Heart right ventricle (tissue), 16 donors: Measurements from ENCODE around the gene SOX30. TPM values are rescaled to one million over a fixed set of nuclear protein-coding genes. Genes with fewer than 3 reads are reported as not detected.

Experiments used
- ATAC-seq, 8 donors: fragments of 200-7000 bp; cut with Tn5 transposase; one replicate each; pipeline ENCODE4 v1.9.1; 2020; ENCODE audit warnings: mild to moderate bottlenecking in 8 of 8, moderate library complexity in 8 of 8, moderate number of reproducible peaks in 1 of 8
- DNase-seq, 2 donors: peaks; one replicate each; pipeline ENCODE4 v3.0.0-alpha.2; 2020
- H3K27ac ChIP-seq, 10 donors: fragments of 200-600 bp; sonication (generic) in 2 of 10; one replicate each; pipeline versions ENCODE4 v1.5.0 to v1.8.0; 2020 to 2022; ENCODE audit warnings: mild to moderate bottlenecking in 3 of 10
- H3K27me3 ChIP-seq, 7 donors: fragments of 200-600 bp; one replicate each; pipeline ENCODE4 v1.8.0; 2021 to 2022; ENCODE audit warnings: mild to moderate bottlenecking in 2 of 7
- H3K36me3 ChIP-seq, 9 donors: fragments of 200-600 bp; sonication (generic) in 1 of 9; one replicate each; pipeline versions ENCODE4 v1.5.0 to v1.8.0; 2020 to 2022; ENCODE audit warnings: mild to moderate bottlenecking in 2 of 9
- H3K4me1 ChIP-seq, 9 donors: fragments of 200-600 bp; sonication (generic) in 1 of 9; one replicate each; pipeline versions ENCODE4 v1.5.0 to v1.8.0; 2020 to 2022; ENCODE audit warnings: mild to moderate bottlenecking in 4 of 9
- H3K4me3 ChIP-seq, 10 donors: fragments of 200-600 bp; sonication (generic) in 2 of 10; one replicate each; pipeline versions ENCODE4 v1.5.0 to v1.8.0; 2020 to 2022; ENCODE audit warnings: mild to moderate bottlenecking in 7 of 10, moderate library complexity in 2 of 10
- H3K9me3 ChIP-seq, 11 donors: fragments of 200-600 bp in 10 of 11; sonication (generic) in 2 of 11; one replicate each; pipeline versions ENCODE4 v1.5.0 to v1.8.0; 2013 to 2022; ENCODE audit warnings: mild to moderate bottlenecking in 2 of 11, control low read depth in 1 of 11, moderate library complexity in 1 of 11
- whole genome bisulfite sequencing, 2 donors: extraction: QIAGEN DNeasy Blood & Tissue Kit; methylation state at CpG; one replicate each; pipeline ENCODE4 v1.1.7; 2013; ENCODE audit warnings: inconsistent platforms in 1 of 2; 5-methylcytosine and 5-hydroxymethylcytosine counted together
- intact Hi-C, 10 donors: fragments of 100-400 bp; cut with DNase I; formaldehyde crosslinking; loops; one replicate each; pipeline versions ENCODE4 v1.11.1 to v1.14.2; 2022
- polyA plus RNA-seq, 2 donors: library from polyadenylated mRNA; stranded (reverse); fragments of 200-250 nt; gene quantifications; one replicate each; pipeline ENCODE4 v1.2.3, GENCODE V29; 2013
- total RNA-seq, 10 donors: library from RNA; stranded (reverse); fragmentation: NEBNext Ultra II Directional in 3 of 10; extraction: Animal tissue kit (Norgen Biotek cat#: 25700) in 3 of 10; gene quantifications; one replicate each; pipeline versions ENCODE4 v1.2.1 to v1.2.4, GENCODE V29; 2021 to 2023
- TF ChIP-seq, protein P1 (sequence below), 9 donors: fragments of 200-600 bp; sonication (generic) in 2 of 9; IDR thresholded peaks; one replicate each; pipeline versions ENCODE4 v1.5.0 to v1.8.0; 2021 to 2022; ENCODE audit warnings: antibody characterized with exemption in 9 of 9, mild to moderate bottlenecking in 5 of 9, moderate library complexity in 1 of 9
- donor health status: Arrhythmogenic right ventricular cardiomyopathy.
- donor health status: ischemic (EF 13 %, LVEDD 7.1; RV severe dilation, severe dysfunction).
- donor health status: healthy with polysubstance abuse.
- donor health status: DM: no; HTN: yes; CAD: no.
- donor health status: DM: no; HTN: no; CAD: no.
- donor health status: ischemic (EF 25% LVEDD 6.9; RV normal size, moderate dysfunction).
- donor health status: ischemic (EF 25% LVEDD 5.7; RV mildly dilated, moderate dysfunction).
- donor health status: healthy.
- donor health status: DM: yes; HTN: yes; CAD: no.
- donor health status: Ischemic cardiomyopathy.
- donor health status: ischemic (EF 35%, LVEDD 5.7; RV mildly dilated, moderate dysfunction).
- donor health status: nonischemic (EF 11% LVEDD 7.7; RV severe dilation, severe dysfunction).
- donor health status: DM: yes; HTN: yes; CAD: no.
- donor health status: PGD.
- donor health status: ischemic (EF 29% LVEDD 5.4; RV normal size, mild dysfunction).
- donor health status: nonischemic (EF 23%, LVEDD 6.1; RV moderate dilation, normal function).

SOX30 gene
- total and polyA plus RNA-seq, 12 donors, result 0.04 to 0.21 (median 0.16) TPM; not detected in 4

DNA sequence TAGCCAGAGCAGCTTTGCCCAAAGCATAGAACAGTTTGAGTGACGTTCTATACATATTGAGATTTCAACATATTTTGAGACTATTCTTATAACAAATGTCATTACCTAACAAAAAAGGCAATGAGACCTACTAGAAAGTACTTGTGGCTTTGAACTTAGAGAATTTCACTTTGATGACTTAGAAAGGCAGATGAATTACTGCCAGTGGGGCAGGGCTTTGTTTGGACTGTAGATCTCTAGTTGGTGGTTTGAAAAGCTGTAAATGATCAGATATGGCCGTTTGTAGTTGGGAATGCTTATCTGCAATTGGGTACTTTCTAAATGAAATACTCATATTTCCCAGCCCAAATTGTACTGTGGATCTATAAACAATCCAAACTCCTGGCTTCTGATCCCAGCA, 28.1 kb downstream of the SOX30 start:
- intact Hi-C loops, result no loop called here
- no peak for ATAC-seq
- Histone ChIP-seq H3K4me3 (no peak overlapping the region), H3K27ac (no peak overlapping the region), H3K4me1 (peaks cover 0 to 7% (median 0%) of the 10 kb centered on the region in 9 donors), H3K9me3 (peaks cover 0 to 13% (median 0%) of the 10 kb centered on the region in 11 donors), H3K36me3 (no peaks in the 10 kb centered on the region), H3K27me3 (no peaks in the 10 kb centered on the region)
- 60% methylated on average over 2 of the region's 2 CpGs for WGBS, 2 donors
- DNase-seq, result no peak
- TF ChIP-seq, protein P1, sequence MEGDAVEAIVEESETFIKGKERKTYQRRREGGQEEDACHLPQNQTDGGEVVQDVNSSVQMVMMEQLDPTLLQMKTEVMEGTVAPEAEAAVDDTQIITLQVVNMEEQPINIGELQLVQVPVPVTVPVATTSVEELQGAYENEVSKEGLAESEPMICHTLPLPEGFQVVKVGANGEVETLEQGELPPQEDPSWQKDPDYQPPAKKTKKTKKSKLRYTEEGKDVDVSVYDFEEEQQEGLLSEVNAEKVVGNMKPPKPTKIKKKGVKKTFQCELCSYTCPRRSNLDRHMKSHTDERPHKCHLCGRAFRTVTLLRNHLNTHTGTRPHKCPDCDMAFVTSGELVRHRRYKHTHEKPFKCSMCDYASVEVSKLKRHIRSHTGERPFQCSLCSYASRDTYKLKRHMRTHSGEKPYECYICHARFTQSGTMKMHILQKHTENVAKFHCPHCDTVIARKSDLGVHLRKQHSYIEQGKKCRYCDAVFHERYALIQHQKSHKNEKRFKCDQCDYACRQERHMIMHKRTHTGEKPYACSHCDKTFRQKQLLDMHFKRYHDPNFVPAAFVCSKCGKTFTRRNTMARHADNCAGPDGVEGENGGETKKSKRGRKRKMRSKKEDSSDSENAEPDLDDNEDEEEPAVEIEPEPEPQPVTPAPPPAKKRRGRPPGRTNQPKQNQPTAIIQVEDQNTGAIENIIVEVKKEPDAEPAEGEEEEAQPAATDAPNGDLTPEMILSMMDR (IDR thresholded peaks at IDR 0.05), result no peak

GRCh38 chr5:157620776-157621175, 31.5 kb downstream of the SOX30 start:
- peaks cover 0 to 13% (median 0%) of the 10 kb centered on the region in 11 donors for H3K9me3 ChIP-seq
- no peak overlapping the region for H3K27ac ChIP-seq
- TF ChIP-seq, protein P1 (IDR thresholded peaks at IDR 0.05), result no peak
- DNase-seq, result no peak
- H3K27me3 ChIP-seq, result no peaks in the 10 kb centered on the region
- no peak for ATAC-seq
- intact Hi-C loops, result no loop called here
- peaks cover 0 to 7% (median 0%) of the 10 kb centered on the region in 9 donors for H3K4me1 ChIP-seq
- no peak overlapping the region for H3K4me3 ChIP-seq
- no peaks in the 10 kb centered on the region for H3K36me3 ChIP-seq

DNA sequence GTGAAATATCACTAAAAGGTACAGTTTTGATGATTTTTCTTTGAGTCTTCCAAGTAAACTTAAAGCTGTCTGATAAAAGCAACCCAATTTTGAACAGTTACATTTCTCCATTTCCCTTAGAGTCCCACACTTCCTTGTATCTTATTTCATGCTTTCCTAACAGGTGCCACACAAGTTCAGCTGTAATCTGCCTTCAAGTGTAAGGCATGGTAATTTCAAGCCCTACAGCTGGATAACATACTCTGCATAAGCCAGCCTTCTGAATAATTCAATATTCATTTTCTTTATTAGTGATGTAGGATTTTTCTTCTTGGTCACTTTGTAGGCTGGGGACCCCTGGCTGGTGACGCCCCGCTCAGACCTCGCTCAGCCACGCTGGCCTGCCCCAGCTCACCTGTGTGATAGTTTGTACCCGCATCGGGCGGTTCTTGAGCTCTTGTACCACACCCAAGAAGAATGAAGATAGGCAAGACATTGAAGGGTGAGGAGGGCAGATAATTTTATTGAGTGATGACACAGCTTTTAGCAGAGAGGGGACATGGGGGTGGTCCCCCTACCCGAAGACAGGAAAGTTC, 34.0 kb downstream of the SOX30 start:
- TF ChIP-seq, protein P1 (IDR thresholded peaks at IDR 0.05), result no peak
- Histone ChIP-seq H3K27me3 (no peaks in the 10 kb centered on the region), H3K9me3 (peaks cover 0 to 13% (median 0%) of the 10 kb centered on the region in 11 donors), H3K36me3 (no peaks in the 10 kb centered on the region), H3K4me1 (peaks cover 0 to 7% (median 0%) of the 10 kb centered on the region in 9 donors), H3K4me3 (no peak overlapping the region), H3K27ac (no peak overlapping the region)
- WGBS, 2 donors, result 98% methylated on average over 8 of the region's 8 CpGs
- intact Hi-C loops, result no loop called here
- ATAC-seq (no peak), DNase-seq (no peak)

DNA sequence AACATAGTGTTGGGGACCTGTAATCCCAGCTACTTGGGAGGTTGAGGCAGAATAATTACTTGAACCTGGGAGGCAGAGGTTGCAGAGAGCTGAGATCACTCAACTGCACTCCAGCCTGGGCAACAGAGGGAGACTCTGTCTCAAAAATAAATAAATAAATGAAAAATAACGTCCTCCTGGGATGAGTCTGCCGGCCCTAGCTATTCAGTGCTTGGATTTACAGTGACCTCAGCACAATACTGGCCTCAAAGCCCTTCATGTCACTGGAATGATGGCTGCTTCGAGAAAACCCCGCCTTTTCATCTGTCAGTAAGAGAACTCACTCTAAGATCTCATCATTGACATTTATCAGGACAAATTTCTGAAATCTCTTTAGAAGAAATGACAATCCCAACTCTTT, 35.5 kb downstream of the SOX30 start:
- TF ChIP-seq, protein P1 (IDR thresholded peaks at IDR 0.05), result no peak
- ATAC-seq (no peak), DNase-seq (no peak)
- WGBS, 2 donors, result 80 to 83% methylated on average over 4 of the region's 4 CpGs
- Histone ChIP-seq H3K4me3 (no peak overlapping the region), H3K27ac (no peak overlapping the region), H3K4me1 (peaks cover 0 to 14% (median 0%) of the 10 kb centered on the region in 9 donors), H3K9me3 (peaks cover 0 to 2% (median 0%) of the 10 kb centered on the region in 11 donors), H3K36me3 (no peaks in the 10 kb centered on the region), H3K27me3 (no peaks in the 10 kb centered on the region)
- intact Hi-C loops, result no loop called here
